Measurements from ENCODE around the gene PPP1R15B. TPM values are rescaled to one million over a fixed set of nuclear protein-coding genes. Genes with fewer than 3 reads are reported as not detected.
"Not testable (repeated sequence)": the region's sequence is repeated elsewhere in the genome, so short reads cannot be mapped to it uniquely, and the experiment has no call there.

Gene PPP1R15B
- total RNA-seq, 1 experiment from 2014 or later, result 30.7 TPM

DNA sequence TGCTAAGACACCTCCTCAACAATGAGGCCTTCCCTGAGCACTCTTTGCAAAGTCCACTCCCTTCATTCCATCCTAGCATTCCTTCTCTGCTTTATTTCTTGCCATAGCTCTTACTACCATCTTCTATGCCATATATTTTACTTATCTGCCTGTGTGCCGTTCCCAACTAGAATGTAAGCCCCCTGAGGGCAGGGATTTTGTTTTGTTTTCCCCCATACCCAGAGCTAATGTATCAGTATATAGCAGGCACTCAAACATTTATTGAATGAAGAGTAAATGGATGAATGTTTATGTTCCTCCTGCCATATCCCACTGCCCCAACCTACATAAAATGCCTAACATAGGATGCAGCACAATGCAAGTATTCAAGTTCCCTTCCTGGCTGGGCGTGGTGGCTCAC lies 14.9 kb upstream of the PPP1R15B start:
- in situ Hi-C loops (cut with HindIII; ENCODE audit: low sequenced_read_pairs), result no loop called here
- DNase-seq (ENCODE audit: low spot score), result no peak

DNA sequence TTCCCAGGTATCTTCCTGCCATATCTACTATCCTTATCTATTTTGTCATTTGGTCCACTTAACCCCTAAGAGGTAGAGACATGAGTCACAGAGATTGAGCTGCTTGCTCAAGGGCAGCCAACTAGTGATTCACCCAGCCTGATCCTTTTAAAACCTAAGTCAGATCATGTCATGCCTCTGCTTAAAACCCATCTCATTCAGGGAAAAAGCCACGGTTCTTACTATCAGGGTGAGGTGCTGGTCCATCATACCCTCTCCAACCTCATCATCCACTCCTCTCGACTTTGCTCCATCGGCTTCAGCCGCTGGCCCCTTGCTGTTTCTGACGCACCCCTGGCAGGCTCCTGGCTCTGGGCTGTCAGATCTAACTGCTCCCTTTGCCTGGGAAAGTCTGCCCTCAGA lies 14.4 kb upstream of the PPP1R15B start:
- in situ Hi-C loops (cut with HindIII; ENCODE audit: low sequenced_read_pairs), result no loop called here
- DNase-seq (ENCODE audit: low spot score), result no peak

DNA sequence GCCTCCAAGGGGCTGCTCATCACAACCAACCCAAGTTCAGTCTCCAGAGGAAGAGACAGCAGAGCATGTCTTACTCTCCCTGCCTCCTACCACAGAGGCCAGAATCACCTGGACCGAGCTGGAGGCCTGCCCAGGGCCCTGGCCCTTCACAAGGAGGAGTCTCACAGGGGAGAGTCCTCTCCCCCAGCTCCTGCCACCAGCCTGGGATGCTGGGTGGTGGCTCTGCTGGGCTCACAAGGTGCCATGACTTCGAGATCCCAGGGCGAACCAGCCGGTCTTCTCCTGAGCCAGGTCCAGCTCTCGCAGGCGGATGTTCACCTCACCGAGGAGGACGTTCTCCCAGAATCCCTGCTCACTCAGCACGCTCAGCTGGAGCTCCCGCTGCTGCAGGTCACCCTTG lies 13.0 kb upstream of the PPP1R15B start:
- in situ Hi-C loops (cut with HindIII; ENCODE audit: low sequenced_read_pairs), result no loop called here

DNA sequence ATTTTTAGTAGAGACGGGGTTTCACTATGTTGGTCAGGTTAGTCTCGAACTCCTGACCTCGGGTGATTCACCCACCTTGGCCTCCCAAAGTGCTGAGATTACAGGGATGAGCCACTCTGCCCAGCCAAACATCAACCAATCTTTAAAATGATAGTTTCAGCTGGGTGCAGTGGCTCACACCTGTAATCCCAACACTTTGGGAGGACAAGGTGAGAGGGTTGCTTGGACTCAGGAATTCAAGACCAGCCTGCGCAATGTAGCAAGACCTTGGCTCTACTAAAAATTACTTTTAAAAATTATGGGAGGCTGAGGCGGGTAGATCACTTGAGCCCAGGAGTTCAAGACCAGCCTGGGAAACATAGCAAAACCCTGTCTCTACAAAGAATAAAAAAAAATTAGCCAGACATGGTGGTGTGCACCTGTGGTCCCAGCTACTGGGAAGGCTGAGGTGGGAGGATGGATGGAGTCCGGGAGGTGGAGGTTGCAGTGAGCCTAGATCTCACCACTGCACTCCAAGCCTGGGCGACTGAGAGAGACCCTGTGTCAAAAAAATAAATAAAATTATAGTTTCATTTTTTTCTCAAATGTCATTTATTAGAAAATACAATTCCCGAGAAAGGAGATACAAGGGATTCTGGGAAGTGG lies 10.6 kb upstream of the PPP1R15B start:
- in situ Hi-C loops (cut with HindIII; ENCODE audit: low sequenced_read_pairs); DNase-seq (ENCODE audit: low spot score): not testable (repeated sequence)

More for the DNA sequence above, 13.0 kb upstream of the PPP1R15B start:
- DNase-seq (ENCODE audit: low spot score), result no peak

DNA sequence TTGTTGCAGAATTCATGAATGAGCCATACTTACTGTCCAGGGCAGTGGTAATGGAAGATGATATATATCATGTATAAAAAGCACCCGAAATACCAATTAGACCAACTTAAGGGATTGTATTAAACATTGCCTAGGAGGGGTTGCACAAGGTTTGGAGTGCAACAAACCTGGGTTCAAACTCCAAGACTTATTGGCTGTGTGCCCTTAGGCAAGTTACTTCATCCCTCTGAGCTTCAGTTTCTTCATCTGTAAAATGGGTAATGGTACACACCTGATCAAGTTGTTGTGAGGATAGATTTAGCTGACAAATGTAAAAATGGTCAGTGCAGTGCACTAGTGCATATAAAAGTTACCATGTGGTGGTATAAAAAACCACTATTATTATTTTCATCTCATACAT lies 9.8 kb upstream of the PPP1R15B start:
- no peak for DNase-seq (ENCODE audit: low spot score)
- in situ Hi-C loops (cut with HindIII; ENCODE audit: low sequenced_read_pairs), result no loop called here

DNA sequence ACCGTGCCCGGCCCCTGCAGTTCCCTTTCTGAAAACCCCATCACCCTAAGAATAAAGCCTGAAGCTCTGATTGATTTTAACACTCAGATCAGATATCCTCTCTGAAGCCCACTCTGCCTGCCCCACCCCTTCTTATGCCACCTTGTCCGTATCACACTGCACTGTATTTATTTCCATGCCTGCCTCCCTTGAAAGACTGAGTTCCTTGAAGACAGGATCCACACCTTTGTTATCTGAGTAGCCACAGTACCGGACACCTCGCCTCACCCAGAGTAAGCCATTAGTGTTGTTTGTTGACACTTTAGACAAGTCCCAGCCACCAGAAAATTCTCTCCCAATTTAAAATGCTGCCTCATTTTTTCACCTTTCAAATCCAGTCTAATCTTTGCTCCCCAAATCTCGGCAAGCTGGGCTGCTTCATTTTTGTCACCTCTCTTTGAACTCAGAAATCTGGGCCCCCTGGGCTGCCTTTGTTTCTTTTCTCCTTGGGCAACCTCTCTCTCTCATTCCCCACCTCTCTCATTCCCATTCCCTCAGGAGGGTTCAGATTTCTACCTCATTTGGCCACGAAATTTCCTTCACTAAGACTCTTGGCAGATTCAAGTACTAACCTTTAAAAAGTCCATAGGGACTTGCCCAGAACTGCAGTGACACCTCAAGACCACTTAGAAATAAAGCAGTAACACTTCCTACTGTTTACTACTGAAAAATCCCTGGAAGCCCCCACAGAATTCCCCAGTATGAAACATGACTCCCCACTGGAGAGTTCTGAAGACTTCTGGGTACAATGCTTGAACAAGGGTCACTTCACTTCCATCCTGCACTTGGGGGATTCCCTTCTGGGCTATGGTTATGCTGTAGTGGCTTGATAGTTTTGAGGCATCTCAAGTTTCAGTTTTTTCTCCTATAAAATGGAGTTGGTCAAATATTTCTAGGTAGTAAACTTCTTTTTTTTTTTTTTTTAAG lies 8.7 kb upstream of the PPP1R15B start:
- DNase-seq (ENCODE audit: low spot score), result no peak
- in situ Hi-C loops (cut with HindIII; ENCODE audit: low sequenced_read_pairs), result no loop called here

DNA sequence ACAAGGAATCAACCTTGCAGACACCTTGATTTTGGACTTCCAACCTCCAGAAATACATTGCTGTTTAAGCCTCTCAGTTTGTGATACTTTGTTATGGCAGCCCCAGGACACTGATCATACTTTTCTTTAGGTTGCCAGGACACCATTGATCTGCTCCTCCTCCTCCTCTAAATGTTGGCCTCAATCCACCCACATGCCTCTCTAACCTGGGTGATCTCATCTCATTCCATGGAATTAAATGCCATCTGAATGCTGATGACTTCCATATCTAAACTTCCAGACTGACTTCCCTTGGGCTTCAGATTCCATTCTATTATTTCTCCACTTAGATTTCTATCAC lies 7.4 kb upstream of the PPP1R15B start:
- no peak for DNase-seq (ENCODE audit: low spot score)
- in situ Hi-C loops (cut with HindIII; ENCODE audit: low sequenced_read_pairs), result no loop called here

DNA sequence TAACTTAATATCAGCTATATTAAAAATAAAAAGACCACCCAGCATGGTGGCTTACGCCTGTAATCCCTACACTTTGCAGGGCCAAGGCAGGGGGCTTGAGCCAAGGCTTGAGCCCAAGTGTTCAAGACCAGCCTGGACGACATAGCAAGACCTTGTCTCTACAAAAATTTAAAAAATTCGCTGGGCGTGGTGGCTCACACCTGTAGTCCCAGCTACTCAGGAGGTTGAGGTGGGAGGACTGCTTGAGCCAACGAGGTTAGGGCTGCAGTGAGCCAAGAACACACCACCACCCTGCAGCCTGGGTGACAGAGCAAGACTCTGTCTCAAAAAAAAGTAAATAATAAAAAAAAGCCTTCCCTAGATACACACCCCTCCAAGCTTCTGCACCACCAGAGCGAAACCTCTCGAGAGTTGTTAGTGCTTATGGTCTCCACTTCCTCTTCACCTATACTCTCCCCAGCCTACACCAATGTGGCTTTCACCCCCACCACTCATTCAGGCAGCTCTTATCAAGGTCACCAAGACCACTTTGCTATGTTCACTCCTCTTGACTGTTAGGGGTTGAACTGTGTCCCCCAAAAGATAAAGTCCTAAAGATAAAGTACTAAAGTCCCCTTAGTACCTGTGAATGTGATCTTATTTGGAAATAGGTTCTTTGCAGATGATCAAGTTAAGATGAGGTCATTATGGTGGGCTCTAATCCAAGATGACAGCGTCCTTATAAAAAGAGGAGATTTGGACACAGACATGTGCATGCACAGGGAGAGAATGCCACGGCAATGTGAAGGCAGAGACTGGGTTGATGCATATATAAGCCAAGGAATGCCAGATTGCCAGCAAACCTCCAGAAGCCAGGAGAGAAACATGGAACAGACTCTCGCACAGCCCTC lies 6.8 kb upstream of the PPP1R15B start:
- in situ Hi-C loops (cut with HindIII; ENCODE audit: low sequenced_read_pairs), result no loop called here
- no peak for DNase-seq (ENCODE audit: low spot score)

DNA sequence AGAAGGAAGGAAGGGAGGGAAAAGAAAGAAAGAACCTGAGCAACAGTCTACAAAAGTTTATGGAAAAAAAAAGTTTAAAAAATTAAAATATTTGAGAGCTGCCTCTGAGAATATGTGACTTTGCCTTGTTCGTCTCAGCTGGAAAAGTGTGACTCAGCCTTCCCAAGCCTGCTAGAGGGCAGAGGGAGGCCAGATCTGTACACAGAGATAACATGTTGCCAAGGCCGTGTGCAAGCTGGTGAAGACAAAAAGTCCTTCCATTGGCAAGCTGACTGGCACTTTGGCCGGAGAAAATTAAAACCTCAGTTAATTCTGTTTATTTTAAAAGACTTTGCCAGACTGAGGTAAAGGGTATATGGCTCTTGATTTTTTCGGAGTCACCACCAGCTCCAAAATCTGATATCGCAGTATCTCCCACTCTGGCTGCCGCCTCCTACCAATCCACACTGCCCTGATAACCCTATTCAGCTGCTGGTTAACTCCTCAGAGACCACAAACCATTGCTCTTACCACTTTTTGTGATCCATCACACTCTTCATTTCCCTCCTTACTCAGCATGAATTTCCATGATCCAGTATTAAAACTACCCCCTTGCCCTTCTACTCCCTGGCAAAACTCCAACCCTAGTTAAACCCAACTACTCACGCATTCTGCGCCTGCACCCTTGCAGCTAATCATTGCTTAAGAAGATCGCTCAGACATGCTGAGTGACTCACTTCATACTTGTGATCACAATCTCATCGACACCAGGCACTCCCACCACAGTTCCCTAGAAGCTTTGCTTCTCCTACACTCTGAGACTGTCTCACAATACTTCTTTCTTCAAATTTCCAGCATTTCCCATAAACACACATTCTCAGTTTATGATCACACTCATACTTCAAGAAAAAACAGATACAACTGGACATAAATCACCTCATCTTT lies 5.7 kb upstream of the PPP1R15B start:
- in situ Hi-C loops (cut with HindIII; ENCODE audit: low sequenced_read_pairs), result no loop called here
- no peak for DNase-seq (ENCODE audit: low spot score)

DNA sequence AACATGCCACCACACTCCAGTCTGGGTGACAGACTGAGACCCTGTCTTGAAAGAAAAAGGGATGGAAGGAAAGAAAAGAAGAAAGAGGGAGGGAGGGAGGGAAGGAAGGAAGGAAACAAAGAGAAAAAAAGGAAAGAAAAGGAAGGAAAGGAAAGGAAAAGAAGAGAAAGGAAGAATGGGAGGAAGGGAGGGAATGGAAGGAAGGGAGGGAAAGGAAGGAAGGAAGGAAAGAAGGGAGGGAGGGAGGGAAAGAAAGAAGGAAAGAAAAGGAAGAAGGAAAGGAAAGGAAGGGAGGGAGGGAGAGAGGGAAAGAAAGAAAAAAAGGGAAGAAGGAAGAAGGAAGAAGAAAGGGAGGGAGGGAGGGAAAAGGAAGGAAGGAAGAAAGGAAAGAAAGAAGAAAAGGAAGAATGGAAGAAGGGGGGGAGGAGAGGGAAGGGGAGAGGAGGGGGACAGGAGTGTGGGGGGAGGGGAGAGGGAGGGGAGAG lies 5.0 kb upstream of the PPP1R15B start:
- in situ Hi-C loops (cut with HindIII; ENCODE audit: low sequenced_read_pairs), result no loop called here
- no peak for DNase-seq (ENCODE audit: low spot score)

DNA sequence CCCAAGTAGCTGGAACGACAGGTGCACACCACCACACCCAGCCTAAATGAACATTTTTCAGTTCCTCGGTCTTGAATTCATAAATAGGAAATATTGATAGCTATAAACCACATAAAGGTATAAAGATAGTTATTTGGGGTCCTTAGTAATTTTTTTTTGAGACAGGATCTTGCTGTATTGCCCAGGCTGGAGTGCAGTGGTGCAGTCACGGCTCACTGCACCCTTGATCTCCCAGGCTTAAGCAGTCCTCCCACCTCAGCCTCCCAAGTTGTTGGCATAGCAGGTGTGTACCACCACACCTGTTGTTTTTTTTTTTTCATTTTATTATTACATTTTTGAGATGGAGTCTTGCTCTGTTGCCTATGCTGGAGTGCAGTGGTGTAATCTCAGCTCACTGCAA lies 3.7 kb upstream of the PPP1R15B start:
- no peak for DNase-seq (ENCODE audit: low spot score)
- in situ Hi-C loops (cut with HindIII; ENCODE audit: low sequenced_read_pairs), result no loop called here

DNA sequence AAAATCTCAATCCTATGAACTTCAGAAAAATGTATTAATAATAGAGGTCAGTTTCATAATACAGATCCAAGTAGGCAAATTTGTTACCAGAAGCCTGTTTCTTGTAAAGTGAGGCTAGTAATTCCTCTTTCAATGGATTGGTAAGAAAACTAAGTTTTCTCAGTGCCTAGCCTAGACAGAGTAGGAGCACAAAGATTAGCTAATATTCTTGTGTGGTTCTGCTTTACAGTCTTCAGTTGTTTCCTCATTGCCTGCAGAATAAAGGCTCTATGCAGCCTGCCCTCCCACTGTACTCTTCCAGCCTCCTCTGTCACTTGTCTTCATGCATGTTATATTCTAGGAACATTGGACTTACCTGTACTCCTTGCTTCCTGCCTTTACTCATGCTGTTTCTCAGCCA lies 2.4 kb upstream of the PPP1R15B start:
- in situ Hi-C loops (cut with HindIII; ENCODE audit: low sequenced_read_pairs), result no loop called here

DNA sequence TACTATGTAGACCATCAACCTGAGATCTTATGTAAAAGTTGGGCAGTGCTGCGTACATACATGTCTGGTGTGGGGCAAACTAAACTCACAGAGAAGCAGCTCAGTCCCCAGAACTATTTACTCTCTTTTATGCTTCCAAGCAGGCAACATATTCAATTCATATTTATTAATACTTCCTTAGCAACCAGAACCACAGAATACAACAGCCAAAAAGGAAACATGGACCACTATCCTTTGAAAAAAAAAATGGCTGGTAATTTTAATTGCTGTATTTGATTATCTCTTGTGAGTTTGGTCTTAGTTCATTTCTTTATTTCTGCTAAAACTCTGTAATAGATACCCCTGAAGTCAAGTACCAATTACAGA lies 1.5 kb upstream of the PPP1R15B start:
- no peak for DNase-seq (ENCODE audit: low spot score)
- in situ Hi-C loops (cut with HindIII; ENCODE audit: low sequenced_read_pairs), result no loop called here

More for the DNA sequence above, 2.4 kb upstream of the PPP1R15B start:
- no peak for DNase-seq (ENCODE audit: low spot score)

DNA sequence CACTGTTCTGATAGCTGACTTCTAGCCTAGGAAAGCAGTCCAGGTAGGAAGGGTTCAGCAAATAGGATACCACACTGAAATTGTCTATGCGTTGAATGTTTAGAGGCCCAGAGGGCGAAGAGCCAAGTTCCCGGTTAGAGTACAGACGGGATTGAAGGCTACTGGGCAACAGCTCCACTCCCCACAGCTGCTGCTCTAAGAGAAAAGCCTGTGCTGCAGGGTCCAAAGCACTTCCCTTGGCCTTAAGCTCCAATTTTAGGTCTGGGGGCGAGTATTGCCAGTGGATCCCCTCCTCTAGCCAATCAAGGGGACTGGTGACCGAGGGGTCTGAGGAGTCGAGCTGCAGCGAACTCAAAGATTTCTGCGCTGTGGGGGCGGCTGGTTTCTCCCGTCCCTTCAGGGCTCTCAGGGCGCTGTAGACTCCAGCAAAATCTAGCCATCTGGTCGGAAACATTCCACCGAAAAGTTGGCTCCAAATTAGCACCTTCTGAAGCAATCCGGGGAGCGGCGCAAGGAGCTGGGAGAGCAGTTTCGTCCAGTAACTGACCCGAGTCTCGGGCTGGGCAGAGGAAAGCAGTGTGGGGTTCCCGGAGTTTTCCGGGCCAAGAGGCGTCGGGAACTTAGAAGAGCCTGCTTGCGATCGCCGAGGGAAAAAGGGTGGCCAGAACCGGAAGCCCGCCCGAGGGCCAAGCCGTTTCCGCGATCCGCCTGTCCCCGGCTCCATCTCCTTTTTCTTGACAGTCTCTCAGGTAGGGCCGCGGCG lies 748 bp downstream of the PPP1R15B start:
- DNase-seq (ENCODE audit: low spot score), result peak; percentile 59

DNA sequence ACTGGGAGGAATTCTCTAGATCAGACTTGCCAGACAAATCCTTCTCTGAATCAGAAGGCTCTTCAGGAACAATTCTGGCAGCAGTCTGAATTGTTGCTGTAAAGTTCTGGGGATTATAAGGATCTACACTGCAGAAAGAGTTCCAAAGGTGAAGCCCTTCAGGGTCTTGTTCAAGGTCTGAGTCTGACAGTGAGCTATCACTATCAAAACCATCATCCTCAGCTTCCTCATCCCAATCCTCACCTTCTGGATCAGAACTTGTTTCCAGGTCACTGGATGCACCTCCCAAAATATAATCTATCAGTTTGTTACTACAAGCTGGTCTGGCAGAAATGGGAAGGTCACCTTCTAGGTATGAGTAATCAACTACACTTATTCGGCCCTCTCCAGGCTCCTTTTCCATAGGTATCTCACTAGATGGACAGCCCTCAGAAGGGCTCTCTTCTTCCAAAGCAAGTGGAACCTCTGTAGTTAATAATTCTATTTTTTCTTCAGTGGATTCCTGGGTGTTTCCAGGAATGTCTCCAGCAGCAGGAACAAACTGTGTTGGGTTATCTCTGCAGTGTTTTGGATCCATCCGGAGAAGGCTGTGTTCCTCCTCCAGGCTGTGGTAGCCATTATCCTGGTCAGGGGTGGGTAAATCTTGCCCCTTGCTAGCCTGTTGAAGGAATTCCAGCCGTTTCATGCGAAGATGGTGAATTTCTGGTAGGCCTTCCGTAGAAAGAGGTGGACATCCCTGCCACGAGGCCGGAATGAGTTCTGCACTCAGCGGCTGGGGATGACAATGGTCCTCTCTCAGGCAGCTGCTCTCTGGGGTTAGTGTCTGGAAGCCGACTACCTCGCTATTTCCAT lies 1.6 kb downstream of the PPP1R15B start:
- in situ Hi-C loops (cut with HindIII; ENCODE audit: low sequenced_read_pairs), result no loop called here
- DNase-seq (ENCODE audit: low spot score), result no peak

More for the DNA sequence above, 748 bp downstream of the PPP1R15B start:
- in situ Hi-C loops (cut with HindIII; ENCODE audit: low sequenced_read_pairs), result no loop called here

DNA sequence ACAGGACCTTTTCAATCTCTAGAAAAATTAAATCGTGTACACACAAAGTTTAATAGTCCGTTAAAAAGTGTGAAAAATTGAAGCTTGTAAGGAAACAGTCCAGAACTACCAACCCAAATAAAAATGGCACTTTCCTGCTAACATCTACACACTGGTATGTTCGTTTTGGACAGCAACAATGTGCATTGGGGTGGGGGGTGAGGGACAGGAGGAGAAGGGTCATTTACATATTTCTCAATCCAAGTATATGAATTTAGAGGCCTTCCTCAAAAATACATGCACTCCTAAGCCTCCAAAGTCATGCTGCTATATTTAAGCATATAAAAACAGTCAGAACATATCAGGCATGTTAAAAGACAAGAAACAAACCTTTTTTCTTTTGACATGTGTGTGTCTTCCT lies 2.5 kb downstream of the PPP1R15B start:
- DNase-seq (ENCODE audit: low spot score), result no peak
- in situ Hi-C loops (cut with HindIII; ENCODE audit: low sequenced_read_pairs), result no loop called here

DNA sequence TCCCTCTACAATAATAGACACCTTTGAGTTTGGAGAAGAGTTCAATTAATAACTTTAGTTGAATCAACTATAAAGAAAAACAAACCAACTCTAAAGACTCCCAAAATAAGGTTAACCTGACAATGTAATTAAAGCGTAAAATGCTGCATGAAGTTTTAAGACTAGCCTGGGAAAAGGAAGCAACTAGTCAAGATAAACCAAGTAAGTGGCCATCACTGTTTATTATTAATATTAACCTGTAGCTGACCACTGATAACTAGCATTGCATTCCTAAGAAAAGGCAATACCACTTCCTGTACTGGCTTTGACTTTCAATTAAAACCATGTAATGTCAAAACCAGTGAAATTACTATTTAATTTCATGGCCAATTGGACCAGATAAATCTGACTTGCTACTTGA lies 3.0 kb downstream of the PPP1R15B start:
- in situ Hi-C loops (cut with HindIII; ENCODE audit: low sequenced_read_pairs), result no loop called here
- no peak for DNase-seq (ENCODE audit: low spot score)
